HepG2 (cell line): ENCODE data around the gene INTS7. TPM values are rescaled to one million over a fixed set of nuclear protein-coding genes. Genes with fewer than 3 reads are reported as not detected.

Experiments used
- ATAC-seq: fragments of 200-7000 bp; cut with Tn5 transposase; 3 replicates; pipeline ENCODE4 v1.9.1; 2020; ENCODE audit warnings: mild to moderate bottlenecking, moderate library complexity
- BruUV-seq: library from RNA; stranded (reverse); fragments of 400-500 nt; replicated peaks from 2 replicates; lab custom pipeline; 2021; lab: Mats Ljungman, UMichigan
- CTCF ChIA-PET: fragments of 300-600 bp; formaldehyde crosslinking; extraction: SDS; loops from one replicate; lab custom pipeline; 2021; ENCODE audit warnings: low total read pairs, inconsistent platforms, low intra/inter-chr PET ratio; lab: Yijun Ruan, JAX
- POLR2A ChIA-PET: fragments of 350-600 bp; sonication (Branson Sonifier 250); formaldehyde crosslinking; loops from one replicate; lab custom pipeline; 2020; ENCODE audit warnings: antibody characterized with exemption, inconsistent platforms; lab: Yijun Ruan, JAX
- DNase-seq: peaks from one replicate; pipeline ENCODE4 v3.0.0-alpha.2; 2015; ENCODE audit warnings: low spot score
- FAIRE-seq: peaks from 3 replicates; lab custom pipeline; 2011; peaks lifted over from hg19 to GRCh38; lab: Jason Lieb, UNC
- H2AFZ ChIP-seq: one replicate; pipeline ENCODE4 v1.6.1; 2011; ENCODE audit warnings: low read length, inconsistent platforms
- H3K27ac ChIP-seq: fragments of 300-600 bp; 3 replicates; pipeline ENCODE4 v1.8.0; 2011; ENCODE audit warnings: mixed run types, mild to moderate bottlenecking, mixed read lengths, low read length, inconsistent platforms; ENCODE audit not compliant: insufficient read depth; ENCODE audit errors: extremely low read length
- H3K27me3 ChIP-seq, 2 experiments: fragments of 200-600 bp in 1 of 2; 2 replicates in 1 of 2; 3 replicates in 1 of 2; pipeline versions ENCODE4 v1.6.0 to v1.8.0; 2011; ENCODE audit warnings: low read length in 2 of 2, mild to moderate bottlenecking in 2 of 2, moderate library complexity in 2 of 2, inconsistent platforms in 1 of 2; ENCODE audit not compliant: insufficient read depth in 2 of 2, control insufficient read depth in 1 of 2
- H3K36me3 ChIP-seq, 2 experiments: fragments of 200-600 bp in 1 of 2; replicated peaks in 1 of 2; 2 replicates in 1 of 2; 3 replicates in 1 of 2; pipeline versions ENCODE4 v1.5.1 to v1.8.0; 2011; ENCODE audit warnings: low read length in 2 of 2, inconsistent platforms in 1 of 2; ENCODE audit not compliant: insufficient read depth in 2 of 2, control insufficient read depth in 1 of 2
- H3K4me1 ChIP-seq: 2 replicates; pipeline ENCODE4 v1.5.1; 2012; ENCODE audit warnings: low read length, inconsistent platforms; ENCODE audit not compliant: insufficient read depth
- H3K4me2 ChIP-seq: 2 replicates; pipeline ENCODE4 v1.6.0; 2011; ENCODE audit warnings: low read depth, low read length, inconsistent platforms
- H3K4me3 ChIP-seq, 3 experiments: fragments of 200-600 bp in 1 of 3; sonication (generic), shearing (Covaris generic) in 1 of 3; replicated peaks in 1 of 3; 2 replicates each; pipeline ENCODE4 v1.5.1; 2011 to 2016; ENCODE audit warnings: low read length in 3 of 3, inconsistent platforms in 2 of 3, low read depth in 2 of 3, mild to moderate bottlenecking in 2 of 3, control low read depth in 1 of 3, mixed read lengths in 1 of 3; ENCODE audit not compliant: insufficient read depth in 1 of 3
- H3K79me2 ChIP-seq: one replicate; pipeline ENCODE4 v1.6.1; 2011; ENCODE audit warnings: low read length, inconsistent platforms; ENCODE audit not compliant: insufficient read depth
- H3K9ac ChIP-seq: 2 replicates; pipeline ENCODE4 v1.6.0; 2011; ENCODE audit warnings: mild to moderate bottlenecking, low read depth, low read length, inconsistent platforms; ENCODE audit not compliant: insufficient read depth
- H3K9me3 ChIP-seq: 2 replicates; pipeline ENCODE4 v1.5.1; 2012; ENCODE audit warnings: mild to moderate bottlenecking, low read length
- H4K20me1 ChIP-seq: 2 replicates; pipeline ENCODE4 v1.6.0; 2011; ENCODE audit warnings: inconsistent platforms, mild to moderate bottlenecking, low read length, moderate library complexity; ENCODE audit not compliant: insufficient read depth
- CHCHD3 ChIP-seq: sonication (generic); formaldehyde crosslinking; IDR thresholded peaks from 2 replicates; pipeline ENCODE4 v1.8.0; 2022; ENCODE audit warnings: mild to moderate bottlenecking, missing genetic modification reagents, moderate library complexity
- GMEB2 ChIP-seq: IDR thresholded peaks from 2 replicates; pipeline ENCODE4 v1.6.1; 2016; ENCODE audit warnings: missing biosample characterization, missing genetic modification reagents, low read depth
- MAFF ChIP-seq: IDR thresholded peaks from 2 replicates; pipeline ENCODE4 v1.6.1; 2011; ENCODE audit warnings: low read depth, low read length, improper control_type of control experiment
- MAFK ChIP-seq, 2 experiments: IDR thresholded peaks in 1 of 2; conservative IDR thresholded peaks in 1 of 2; 2 replicates each; pipeline ENCODE4 v1.6.1; 2011; ENCODE audit warnings: improper control_type of control experiment in 2 of 2, low read length in 2 of 2
- NFATC3 ChIP-seq: sonication (generic); formaldehyde crosslinking; IDR thresholded peaks from 2 replicates; pipeline ENCODE4 v1.5.1; 2020; ENCODE audit warnings: mild to moderate bottlenecking, missing genetic modification reagents
- NFRKB ChIP-seq: fragments of 450-650 bp; IDR thresholded peaks from 2 replicates; pipeline ENCODE4 v1.6.1; 2017
- SCMH1 ChIP-seq: sonication (generic); formaldehyde crosslinking; IDR thresholded peaks from 2 replicates; pipeline ENCODE4 v1.9.0; 2021; ENCODE audit warnings: missing genetic modification reagents, mild to moderate bottlenecking, borderline replicate concordance
- ZNF646 ChIP-seq: sonication (generic); formaldehyde crosslinking; IDR thresholded peaks from 2 replicates; pipeline ENCODE4 v1.9.0; 2021; ENCODE audit warnings: mild to moderate bottlenecking, missing genetic modification reagents
- ZNF709 ChIP-seq: sonication (generic); formaldehyde crosslinking; IDR thresholded peaks from 2 replicates; pipeline ENCODE4 v1.5.0; 2020; ENCODE audit warnings: mild to moderate bottlenecking, missing genetic modification reagents
- ZNF747 ChIP-seq: sonication (generic); formaldehyde crosslinking; IDR thresholded peaks from 2 replicates; pipeline ENCODE4 v1.8.1; 2023; ENCODE audit warnings: missing genetic modification reagents, mild to moderate bottlenecking, borderline replicate concordance
- ZNF776 ChIP-seq: sonication (generic); formaldehyde crosslinking; IDR thresholded peaks from 2 replicates; pipeline ENCODE4 v1.4.0; 2020; ENCODE audit warnings: mild to moderate bottlenecking, missing genetic modification reagents
- WGBS: methylation state at CpG from one replicate; pipeline ENCODE4 v1.1.6; 2017; ENCODE audit warnings: low lambda C conversion rate; 5-methylcytosine and 5-hydroxymethylcytosine counted together
- in situ Hi-C: cut with HindIII; loops from 2 replicates; pipeline ENCODE4 v1.10.0; 2017; ENCODE audit warnings: low pct_unique_long_range_greater_than_20kb; ENCODE audit not compliant: extremely low pct_ligation_motif_present
- intact Hi-C: fragments of 100-400 bp; cut with micrococcal nuclease; formaldehyde crosslinking; loops from one replicate; pipeline ENCODE4 v1.10.0; 2022; ENCODE audit not compliant: unreplicated experiment
- polyA plus RNA-seq, 8 experiments: library from polyadenylated mRNA; depleted of rRNA in 3 of 8; stranded (reverse) in 7 of 8; unstranded in 1 of 8; fragments of >200 nt; fragmentation: Illumina TruSeq in 4 of 8; extraction: Trizol in 4 of 8; gene quantifications; 2 replicates each; pipeline versions ENCODE4 v1.2.1 to v1.2.3, GENCODE V29; 2011 to 2016; ENCODE audit warnings: low read depth in 4 of 8, missing spikeins in 1 of 8, mixed read lengths in 1 of 8; ENCODE audit not compliant: insufficient read depth in 1 of 8
- total RNA-seq, 5 experiments: library from RNA; depleted of rRNA; stranded (reverse); fragments of >200 nt; fragmentation: Illumina TruSeq; extraction: Trizol; gene quantifications; 2 replicates each; pipeline ENCODE4 v1.2.3, GENCODE V29; 2016; ENCODE audit warnings: low read depth in 1 of 5

Gene INTS7
- total and polyA plus RNA-seq, 2 of the 13 experiments (the other 11 are each of a cell fraction or from before 2014, with no cell fraction given): 18.3 to 22.4 TPM

GRCh38 chr1:211912844-211913432 is 122.4 kb downstream of the INTS7 start:
- Histone ChIP-seq H3K79me2 (no peaks in the 10 kb centered on the region), H3K4me3 (no peak overlapping the region), H3K36me3 (no peaks in the 10 kb centered on the region), H3K27ac (no peak overlapping the region), H3K27me3 (no peaks in the 10 kb centered on the region), H2AFZ (no peak overlapping the region), H3K4me1 (peaks cover 57% of the 10 kb centered on the region), H3K4me2 (no peak overlapping the region), H4K20me1 (no peaks in the 10 kb centered on the region), H3K9ac (no peak overlapping the region), H3K9me3 (no peaks in the 10 kb centered on the region)
- FAIRE-seq (no peak), ATAC-seq (no peak), DNase-seq (no peak)
- TF ChIP-seq GMEB2 (CRISPR knock-in tag) (no peak), SCMH1 (CRISPR knock-in tag) (no peak)
- intact Hi-C loops: no loop called here
- ChIA-PET POLR2A (no interaction called here), CTCF (no interaction called here)
- 85% methylated on average over 13 of the region's 13 CpGs for WGBS
- in situ Hi-C loops: no loop called here
- BruUV-seq: no TSS peak

- Histone ChIP-seq H3K36me3 (no peaks in the 10 kb centered on the region), H3K9me3 (no peaks in the 10 kb centered on the region), H3K27ac (no peak overlapping the region), H3K4me3 (no peak overlapping the region), H3K27me3 (no peaks in the 10 kb centered on the region), H3K4me2 (no peak overlapping the region), H3K4me1 (peaks cover 48% of the 10 kb centered on the region), H3K9ac (no peak overlapping the region), H3K79me2 (no peaks in the 10 kb centered on the region), H2AFZ (no peak overlapping the region), H4K20me1 (no peaks in the 10 kb centered on the region)
- BruUV-seq: no TSS peak
- ATAC-seq (no peak), FAIRE-seq (no peak), DNase-seq (no peak)
- POLR2A ChIA-PET: no interaction called here
- WGBS: 56% methylated on average over 1 of the region's 1 CpG
- in situ Hi-C loops: no loop called here
- CTCF ChIA-PET: no interaction called here
- intact Hi-C loops: no loop called here
- TF ChIP-seq ZNF776 (CRISPR knock-in tag): no peak
- TF ChIP-seq ZNF646 (CRISPR knock-in tag): no peak
- no peak for TF ChIP-seq NFATC3 (CRISPR knock-in tag)
- peak; percentile 99 for TF ChIP-seq MAFF
- no peak for TF ChIP-seq ZNF747 (CRISPR knock-in tag)
- TF ChIP-seq NFRKB: no peak
- TF ChIP-seq MAFK (conservative IDR thresholded peaks at IDR 0.05 in 1 of 2, IDR thresholded peaks at IDR 0.05 in 1 of 2; ENCODE audit: low read length in 2 of 2): peak; percentile 98 to 99
- no peak for TF ChIP-seq CHCHD3 (CRISPR knock-in tag)
- no peak for TF ChIP-seq ZNF709 (CRISPR knock-in tag)
Observed at GRCh38 chr1:211912038-211912437, 123.3 kb downstream of the INTS7 start.
